GM21576 (cell line): Measurements from ENCODE around the gene TOP2B.

Experiments used
- ATAC-seq: cut with Tn5 transposase; IDR thresholded peaks from one replicate; pipeline ENCODE4 v1.9.1; 2021; ENCODE audit warnings: mild to moderate bottlenecking, moderate library complexity; ENCODE audit not compliant: unreplicated experiment

TOP2B gene

DNA sequence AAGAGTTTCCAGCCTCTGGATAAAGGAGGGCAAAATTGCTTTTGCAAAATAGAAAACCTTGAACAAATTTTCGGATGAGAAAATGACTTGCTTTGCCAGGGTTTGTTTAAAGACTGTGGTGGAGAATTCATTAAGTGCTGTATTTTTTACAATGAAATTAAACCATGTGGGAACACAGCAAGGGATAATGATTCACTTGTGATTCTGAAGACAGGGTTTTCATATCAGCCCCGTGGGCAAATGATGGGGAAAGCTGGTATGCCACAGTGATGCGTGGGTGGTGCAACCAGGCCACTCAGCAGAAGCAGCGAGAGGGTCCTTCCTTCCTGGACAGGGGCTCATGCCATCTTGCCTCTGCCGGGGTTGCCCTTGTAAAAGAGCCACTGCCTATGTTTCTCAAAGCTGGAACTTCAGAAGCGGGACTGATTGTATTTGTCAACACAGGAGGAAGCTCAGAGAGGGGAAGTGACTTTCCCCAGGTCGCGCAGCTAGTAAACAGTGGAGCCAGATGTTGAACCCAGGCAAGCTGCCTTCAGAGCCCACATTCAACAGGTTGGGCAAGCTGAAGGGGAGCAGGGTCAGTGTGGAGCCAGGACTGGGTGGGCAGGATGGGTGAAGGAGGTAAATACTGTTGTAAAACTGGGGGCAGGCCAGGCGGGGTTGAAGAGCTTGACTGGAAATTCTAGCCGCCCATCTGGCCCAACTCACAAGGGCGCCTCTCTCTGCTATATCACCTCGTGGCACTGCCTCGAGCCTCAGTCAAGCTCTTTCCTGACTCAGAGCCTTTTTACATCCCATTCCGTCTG, 79.1 kb downstream of the TOP2B start:
- ATAC-seq, result no peak

DNA sequence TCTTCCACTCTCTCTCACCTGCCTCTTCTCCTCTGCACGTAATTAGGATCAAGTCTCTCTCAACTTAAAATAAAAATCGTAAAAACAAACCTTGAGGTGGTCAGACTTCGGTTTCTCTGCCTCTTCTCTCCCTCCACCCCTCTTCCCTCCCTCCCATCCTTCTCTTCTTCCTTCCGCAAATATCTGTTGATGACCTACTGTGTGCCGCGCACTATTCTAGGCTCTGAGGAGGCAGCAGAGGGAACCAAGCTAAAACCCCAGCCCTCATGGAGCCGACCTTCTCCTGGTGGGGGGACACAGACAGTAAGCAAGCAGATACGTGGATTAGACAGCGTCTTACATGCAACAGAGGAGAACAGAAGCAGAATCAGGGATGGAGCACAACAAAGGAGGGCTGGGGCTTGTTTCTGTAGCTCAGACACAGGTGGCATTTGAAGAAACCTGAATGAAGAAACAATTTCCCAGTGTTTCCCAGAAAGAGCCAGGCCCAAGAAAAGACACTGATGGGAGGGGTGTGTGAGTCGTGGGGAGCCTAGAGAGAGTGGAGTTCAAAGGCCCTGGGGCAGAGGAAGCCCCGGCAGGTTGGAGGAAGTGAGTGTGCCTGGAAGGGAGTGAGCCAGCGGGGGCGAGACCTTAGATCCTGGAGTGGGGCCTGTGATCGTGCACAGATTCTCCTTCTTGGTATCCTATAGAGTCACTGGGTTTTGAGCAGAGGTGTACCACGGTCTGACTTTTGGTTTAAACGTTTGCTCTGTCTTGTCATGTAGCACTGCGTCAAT, 80.5 kb downstream of the TOP2B start:
- no peak for ATAC-seq

DNA sequence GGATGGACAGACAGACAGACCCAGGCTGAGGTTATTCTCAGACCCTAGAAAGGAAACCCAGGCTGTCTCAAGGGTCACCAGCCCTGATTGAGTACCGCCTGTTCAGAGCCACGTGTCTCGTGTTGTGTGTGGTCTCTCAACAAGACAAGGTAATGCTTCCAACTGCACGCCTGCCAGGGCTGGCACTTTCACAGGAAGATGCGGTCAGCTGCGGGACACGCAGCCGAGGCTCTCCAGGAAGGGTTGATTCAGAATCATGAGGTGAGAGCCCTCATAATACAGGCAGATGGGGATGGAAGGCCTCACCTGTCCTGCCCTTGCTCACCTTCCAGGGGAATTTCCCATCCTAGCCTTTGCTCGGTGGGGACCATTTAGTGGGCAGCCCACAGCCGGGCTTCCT, 81.4 kb downstream of the TOP2B start:
- ATAC-seq, result no peak

DNA sequence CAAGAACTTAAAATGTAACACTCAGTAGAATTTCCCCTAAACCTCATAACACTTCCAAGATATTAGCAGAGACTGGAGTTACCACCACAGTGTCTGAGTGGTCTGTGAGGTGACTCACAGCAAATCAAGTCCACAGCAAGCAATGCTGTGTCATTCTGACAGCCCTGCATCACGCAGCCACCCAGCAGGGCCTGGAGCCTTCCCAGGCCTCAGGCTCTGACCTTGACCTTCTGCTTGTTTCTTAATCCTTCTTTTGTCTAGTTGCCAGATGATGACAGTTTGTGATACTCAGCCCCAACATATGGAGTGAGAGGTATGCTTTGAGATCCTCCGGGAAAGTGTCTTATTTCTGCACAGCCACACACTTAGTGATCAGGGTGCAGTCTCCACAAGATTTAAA, 82.5 kb downstream of the TOP2B start:
- no peak for ATAC-seq

DNA sequence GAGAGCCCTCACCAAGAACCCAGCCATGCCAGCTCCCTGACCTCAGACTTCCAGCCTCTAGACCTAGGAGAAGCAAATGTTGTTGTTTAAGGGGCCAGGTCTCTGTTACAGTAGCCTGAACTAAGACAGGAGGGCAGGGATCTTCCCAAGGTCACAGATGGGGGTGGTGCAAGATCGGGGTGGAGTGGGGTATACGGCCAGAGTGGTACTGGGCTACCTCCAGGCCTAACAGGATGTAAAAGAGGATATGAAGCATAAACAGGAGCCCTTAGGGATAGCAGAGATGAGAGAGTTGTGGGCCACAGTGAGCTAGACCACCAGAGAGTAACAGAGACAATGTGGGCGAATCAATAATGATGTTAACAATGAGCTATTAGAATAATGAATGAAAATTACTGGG, 82.9 kb downstream of the TOP2B start:
- no peak for ATAC-seq

DNA sequence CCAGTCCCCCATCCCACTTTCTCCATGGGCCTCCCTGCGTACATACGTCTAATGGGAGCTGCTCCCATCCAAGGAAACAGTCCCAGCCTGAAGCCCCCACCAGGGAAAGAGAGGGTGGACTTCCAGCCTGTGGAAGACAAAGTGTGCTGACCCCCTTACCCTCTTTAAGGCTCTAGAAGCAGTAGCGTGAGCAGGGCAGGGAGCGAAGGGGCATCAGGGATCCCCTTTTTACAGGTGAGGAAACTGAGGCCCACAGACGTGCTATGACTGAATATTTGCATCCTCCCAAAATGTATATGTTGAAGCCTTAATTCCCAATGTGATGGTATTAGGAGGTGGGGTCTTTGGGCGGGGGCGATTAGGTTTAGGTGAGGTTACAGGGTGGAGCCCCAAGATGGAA, 83.4 kb downstream of the TOP2B start:
- no peak for ATAC-seq

DNA sequence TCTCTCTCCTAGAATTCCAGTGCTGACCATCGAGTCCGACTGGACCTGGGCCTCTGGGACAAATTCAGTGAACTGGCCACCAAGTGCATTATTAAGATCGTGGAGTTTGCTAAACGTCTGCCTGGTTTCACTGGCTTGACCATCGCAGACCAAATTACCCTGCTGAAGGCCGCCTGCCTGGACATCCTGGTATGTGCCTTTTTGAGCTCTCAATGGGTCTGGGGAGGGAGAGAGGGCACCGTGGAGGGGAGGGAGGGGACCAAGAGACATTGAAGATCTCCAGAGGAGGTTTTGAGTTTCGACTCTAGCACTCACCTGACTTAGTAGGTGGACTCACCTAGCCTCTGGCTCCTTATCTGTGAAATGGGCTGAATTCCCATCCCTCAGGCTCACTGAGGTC, 84.2 kb downstream of the TOP2B start:
- no peak for ATAC-seq

DNA sequence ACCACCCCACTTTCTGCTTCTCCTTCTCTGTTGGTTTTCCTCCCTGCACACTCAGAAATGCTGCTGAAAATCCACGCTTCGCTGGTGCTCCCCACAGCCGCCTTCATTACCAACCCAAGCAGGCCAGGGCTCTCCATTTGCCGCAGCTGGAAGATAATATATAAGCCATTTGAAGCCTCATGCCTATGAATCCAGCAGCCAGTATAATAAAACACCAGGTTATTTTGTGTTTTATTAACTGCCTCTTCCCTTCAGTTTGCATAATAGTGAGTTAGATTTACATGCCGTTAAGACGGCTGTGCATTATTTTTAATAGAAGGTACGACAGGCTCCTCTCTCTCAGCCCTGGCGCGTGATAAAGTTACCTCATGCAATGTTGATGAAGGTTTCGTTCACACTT, 86.6 kb downstream of the TOP2B start:
- no peak for ATAC-seq

DNA sequence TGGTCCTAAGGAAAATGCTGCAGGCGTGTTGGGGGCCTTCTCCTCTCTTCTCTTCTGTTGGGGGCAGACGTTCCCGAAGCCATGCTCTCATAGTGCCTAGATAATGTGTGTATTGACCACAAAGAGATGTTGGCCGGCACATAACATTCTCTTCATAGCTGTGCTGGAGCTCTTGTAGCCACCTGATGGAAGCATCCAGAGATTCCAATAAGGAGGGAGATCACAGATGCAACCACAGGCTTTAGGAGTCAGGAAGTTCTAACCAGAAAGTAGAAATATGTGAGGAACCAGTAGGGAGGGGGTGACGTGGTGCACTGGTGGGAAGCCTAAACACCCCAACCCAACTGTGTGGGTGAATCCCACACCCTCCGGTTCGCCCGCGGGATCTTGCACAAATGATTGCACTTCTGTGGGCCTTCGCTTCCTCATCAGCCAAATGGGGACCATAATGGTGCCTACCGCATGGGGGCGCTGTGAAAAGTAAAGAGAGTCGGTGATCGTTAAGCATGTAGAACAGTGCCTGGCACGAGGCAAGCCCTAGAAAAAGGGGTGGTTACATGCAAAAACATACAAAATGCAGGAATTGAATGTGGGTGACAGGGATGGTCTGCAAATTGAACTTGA, 87.8 kb downstream of the TOP2B start:
- no peak for ATAC-seq

DNA sequence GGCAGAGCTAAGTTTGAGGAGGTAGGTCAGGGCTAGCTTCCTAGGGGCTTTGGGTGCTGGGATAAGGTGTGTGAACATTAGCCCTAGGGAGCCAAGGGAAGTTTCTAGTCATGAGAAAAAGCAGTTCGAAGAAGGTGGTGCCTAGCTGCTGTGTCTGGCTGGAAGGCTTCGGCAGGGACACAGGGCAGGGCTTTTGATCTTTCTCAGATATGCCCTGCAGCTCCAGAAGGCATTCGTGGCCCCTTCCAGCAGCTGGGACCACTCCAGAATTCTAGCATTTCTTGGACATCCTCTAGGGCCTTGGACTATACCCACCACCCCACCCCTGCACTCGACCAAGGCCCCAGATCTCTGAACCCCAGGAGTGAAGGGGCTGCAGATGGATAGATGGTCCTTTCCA, 88.6 kb downstream of the TOP2B start:
- no peak for ATAC-seq

DNA sequence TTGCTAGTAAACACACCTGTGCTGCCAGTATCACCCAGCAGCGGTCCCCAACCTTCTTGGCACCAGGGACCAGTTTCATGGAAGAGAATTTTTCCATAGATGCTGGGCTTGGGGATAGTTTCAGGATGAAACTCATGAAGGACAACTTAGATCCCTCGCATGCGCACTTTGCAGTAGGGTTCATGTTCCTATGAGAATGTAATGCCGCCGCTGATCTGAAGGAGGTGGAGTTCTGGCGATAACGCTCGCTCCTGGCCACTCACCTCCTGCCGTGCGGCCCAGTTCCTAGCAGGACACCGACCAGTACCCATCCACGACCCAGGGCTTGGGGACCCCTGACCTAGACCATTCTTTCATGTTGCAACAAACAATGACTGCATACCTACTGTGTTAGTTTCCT, 89.7 kb downstream of the TOP2B start:
- ATAC-seq, result no peak

DNA sequence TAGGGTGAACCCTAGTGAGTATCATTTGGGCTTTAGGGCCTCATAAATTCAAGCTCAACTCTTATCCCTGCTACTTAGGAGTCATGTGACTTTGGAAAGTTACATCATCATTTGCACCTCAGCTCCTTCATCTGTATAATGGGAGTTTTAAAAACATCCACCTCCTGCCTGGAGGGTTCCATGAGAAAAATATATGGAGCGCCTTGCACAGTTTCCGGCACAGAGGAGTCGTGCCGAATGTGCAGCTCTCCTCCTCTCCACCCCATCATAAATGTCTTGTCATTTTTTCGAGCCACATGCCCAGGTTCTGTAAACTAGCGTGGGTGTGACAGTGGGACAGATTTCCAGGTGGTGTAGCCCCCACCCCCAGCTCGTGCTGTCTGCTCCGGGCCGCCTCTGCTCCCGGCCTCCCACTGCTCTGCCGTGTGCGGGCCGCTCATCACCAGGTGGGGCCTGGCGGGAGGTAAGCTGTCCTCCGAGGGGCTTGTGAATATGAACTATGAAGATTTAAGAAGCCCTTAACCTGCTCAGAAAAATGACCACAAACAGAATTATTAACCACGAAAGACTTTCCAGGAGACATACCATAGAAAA, 90.4 kb downstream of the TOP2B start:
- ATAC-seq, result no peak

DNA sequence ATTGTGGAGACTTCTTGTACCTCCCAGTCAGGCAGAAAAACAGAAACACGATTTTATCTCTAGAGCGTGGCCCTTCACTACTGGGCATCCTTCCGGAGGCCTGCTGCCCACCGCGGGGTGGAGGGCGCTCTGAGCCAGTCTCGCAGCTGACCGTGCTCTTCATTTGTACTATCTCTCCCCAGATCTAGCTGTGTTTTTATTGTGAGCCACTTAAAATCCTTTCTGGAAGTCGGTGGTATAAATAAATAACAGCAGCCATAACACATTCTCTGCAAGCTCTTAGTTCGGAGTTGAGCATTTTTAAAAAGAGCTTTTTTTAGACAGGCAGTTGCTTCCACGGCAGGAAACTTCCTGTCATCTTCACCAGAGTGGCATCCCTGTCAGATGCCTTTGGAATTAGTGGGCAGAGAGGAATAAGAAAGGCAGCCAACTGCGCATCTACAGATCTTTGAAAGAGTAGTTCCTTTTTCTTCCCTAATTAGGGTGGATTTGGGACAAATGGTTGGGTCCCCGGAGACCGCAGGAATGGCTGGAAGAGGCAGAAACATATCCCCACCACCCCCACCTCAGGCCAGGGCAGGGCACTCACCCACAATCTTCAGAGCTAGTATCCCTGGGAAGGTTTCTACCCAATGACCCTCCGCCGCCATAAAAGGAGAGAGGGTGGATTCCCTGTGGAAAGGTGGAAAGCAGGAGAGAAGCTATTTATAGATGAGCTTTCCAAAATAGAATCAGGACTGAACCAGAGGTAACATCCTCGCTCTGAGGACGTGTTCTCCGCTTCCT, 91.1 kb downstream of the TOP2B start:
- no peak for ATAC-seq

DNA sequence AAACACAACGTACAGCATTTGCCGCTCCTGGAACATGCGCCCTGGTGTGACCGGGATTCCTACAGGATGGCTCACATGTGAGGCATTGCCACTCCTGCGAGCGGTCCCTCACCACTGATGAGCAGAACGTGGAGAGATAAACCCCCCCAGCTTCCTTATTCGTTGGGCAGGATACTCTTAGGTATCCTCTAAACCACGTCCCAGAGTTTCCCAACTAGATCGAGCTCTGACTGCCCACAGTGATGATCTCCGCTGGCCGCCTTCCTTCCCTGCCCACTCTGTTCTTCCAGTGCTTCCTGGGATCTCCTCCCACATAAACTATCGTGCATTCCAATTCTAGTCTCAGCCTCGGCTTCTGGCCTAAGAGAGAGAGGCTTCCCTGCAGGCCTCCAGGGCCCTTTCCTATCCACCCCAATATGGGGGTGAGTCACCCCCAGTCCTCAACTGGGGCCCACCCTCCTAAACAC, 91.8 kb downstream of the TOP2B start:
- ATAC-seq, result no peak

DNA sequence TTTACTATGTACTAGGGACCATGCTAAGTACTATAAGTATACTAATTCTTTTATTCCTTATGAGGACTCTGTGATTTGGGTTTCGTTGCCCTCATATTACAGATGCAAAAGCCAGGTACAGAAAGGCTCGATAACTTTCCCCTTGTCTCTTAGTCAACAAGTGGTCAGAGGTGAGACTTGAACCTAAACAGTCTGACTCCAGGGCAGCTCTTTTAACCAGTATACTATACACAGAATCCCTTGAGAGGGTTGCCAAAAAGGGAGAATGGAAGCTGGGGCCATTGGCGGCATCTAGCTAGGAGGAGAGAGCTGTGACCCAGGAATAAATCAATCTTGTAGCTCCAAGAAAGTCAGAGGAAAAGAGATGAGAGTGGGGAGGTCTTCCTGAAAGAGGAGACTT, 92.4 kb downstream of the TOP2B start:
- ATAC-seq, result no peak

DNA sequence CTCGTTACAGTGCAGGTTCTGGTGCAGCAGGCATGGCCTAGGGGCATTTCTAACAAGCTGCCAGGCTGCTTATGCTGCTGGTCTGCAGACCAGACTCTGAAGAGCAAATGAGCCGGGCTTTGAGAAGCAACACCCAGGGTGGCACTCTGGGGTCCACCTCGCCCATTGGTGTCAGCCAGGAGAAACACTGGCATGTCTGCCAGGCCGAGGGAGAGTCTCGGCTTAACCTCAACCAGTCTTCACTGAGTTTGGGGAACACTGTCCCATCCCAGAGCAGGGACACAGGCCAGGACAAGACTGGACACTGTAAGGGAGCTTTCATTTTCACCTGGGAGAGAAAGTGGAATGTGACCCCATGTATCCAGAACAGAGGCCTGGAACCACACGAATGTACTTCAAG, 93.4 kb downstream of the TOP2B start:
- ATAC-seq, result no peak

DNA sequence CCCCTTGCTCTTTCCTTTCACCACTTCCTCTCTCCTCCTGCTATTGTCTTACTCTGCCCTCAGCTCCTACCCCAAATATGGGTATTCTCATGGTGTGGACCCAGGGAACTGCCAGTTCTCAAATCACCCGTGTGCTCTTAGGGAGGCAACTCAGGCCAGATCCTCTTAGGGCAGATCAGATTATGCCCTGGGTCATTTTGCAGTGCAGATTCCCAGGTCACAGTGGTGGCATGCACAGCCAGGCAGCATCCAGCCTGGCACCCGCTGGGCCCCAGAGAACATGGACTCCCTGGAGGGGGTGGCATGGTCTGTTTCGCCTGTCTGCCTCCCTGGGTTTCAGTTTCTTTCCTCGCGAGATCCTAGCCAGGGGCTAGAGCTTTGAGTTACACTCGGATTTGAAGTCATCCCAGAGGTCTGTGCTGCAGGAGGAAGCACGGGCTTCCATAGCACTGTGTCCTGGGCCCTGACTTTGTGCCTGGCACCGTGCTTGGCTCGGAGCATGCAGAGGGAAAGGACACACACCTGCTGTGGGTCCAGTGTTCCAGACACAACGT, 96.1 kb downstream of the TOP2B start:
- no peak for ATAC-seq

DNA sequence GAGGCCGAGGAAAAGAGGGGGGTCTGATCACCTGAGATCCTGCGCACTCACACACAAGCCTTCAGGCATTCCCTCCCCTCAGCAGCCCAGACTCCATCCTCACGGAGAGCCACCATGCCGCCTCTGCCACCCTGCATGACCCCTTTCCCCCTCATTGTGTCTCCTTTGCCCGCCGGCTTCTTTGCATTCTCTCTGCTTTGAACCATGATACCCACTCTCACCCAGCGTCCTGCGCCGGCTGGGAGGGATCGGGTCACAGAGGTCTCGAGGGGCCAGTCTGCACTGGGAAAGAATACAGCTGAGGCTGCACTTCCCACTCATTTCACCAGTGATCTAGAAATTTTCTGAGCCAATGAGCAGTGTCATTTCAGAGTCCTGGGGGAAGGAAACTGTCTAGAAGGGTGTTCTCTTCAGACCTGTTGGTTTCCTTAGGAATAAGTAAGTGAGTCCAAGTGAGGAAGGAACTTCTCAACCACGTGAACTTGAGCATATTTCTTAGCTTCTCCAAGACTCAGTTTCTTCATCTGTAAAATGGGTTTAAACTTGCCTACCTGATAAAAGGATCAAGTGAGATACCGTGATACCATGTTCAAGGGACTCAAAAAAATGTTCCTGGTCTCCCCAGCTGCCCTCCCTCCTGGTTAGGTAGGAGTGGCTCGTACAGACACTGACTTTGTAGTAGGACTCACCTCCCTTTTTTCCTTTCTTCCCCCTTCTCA, 96.7 kb downstream of the TOP2B start:
- no peak for ATAC-seq

DNA sequence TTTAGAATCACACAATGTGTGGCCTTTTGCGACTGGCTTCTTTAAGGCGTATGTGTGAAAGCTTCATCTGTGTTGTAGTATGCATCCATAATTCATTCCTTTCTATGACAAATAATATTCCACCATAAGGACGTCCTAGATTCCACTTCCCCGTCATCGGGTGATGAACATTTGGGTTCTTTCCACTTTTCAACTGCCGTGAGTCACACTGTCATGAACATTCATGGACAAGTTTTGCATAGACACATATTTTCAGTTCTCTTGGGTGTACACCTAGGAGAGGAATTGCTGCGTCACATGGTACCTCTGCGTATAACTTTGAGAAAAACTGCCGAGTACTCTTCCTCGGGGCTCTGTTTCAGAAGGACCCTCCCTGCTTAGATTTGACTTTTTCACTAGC, 97.3 kb downstream of the TOP2B start:
- no peak for ATAC-seq
